Measurements from ENCODE around the gene VEGFD.

GRCh38 chrX:15319075-15319474 lies 65.1 kb downstream of the VEGFD start:
- TF ChIP-seq CTCF (IDR thresholded peaks at IDR 0.05 in 8 of 11, conservative IDR thresholded peaks at IDR 0.05 in 3 of 11) (no peak), POLR2A (IDR thresholded peaks at IDR 0.05) (no peak), POLR2AphosphoS5 (IDR thresholded peaks at IDR 0.05) (no peak)

Measured in spleen (tissue), 7 donors.